Choroid plexus epithelial cell (primary cell): Measurements from ENCODE around the gene MYBBP1A.

ENCODE experiments used
- DNase-seq: peaks from one replicate; pipeline ENCODE4 v3.0.0-alpha.2; 2010; ENCODE audit warnings: low read depth
- H3K4me3 ChIP-seq: 2 replicates; pipeline ENCODE4 v1.5.1; 2011; ENCODE audit warnings: low read depth, mild to moderate bottlenecking, control low read depth, low read length, moderate library complexity
- TF ChIP-seq, protein P1 (sequence below): conservative IDR thresholded peaks from 2 replicates; pipeline ENCODE4 v1.5.1; 2011; ENCODE audit warnings: low read depth, mild to moderate bottlenecking, control low read depth, inconsistent platforms, low read length, moderate library complexity

The MYBBP1A gene

DNA sequence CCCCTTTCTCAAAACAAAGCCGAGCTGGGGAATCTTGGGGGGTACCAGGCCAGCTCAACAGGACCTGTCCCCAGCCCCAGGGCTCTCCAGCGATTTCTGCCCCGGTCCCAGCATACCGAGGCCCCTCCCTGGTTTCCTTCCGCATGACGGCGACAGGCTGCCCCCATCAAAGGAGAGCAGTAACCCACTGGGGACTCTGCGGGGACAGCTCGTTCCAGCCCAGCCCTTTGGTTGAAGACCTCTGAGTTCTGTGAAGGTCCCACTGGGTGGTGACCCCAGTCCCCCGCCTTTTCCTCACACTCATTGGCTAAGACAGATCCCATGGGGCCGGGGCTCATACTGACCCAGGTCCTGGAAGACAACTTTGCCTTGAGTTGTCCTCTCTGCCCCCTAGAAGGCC lies 33.2 kb upstream of the MYBBP1A start:
- DNase-seq, result no peak
- H3K4me3 ChIP-seq, result no peak overlapping the region
- TF ChIP-seq, protein P1, sequence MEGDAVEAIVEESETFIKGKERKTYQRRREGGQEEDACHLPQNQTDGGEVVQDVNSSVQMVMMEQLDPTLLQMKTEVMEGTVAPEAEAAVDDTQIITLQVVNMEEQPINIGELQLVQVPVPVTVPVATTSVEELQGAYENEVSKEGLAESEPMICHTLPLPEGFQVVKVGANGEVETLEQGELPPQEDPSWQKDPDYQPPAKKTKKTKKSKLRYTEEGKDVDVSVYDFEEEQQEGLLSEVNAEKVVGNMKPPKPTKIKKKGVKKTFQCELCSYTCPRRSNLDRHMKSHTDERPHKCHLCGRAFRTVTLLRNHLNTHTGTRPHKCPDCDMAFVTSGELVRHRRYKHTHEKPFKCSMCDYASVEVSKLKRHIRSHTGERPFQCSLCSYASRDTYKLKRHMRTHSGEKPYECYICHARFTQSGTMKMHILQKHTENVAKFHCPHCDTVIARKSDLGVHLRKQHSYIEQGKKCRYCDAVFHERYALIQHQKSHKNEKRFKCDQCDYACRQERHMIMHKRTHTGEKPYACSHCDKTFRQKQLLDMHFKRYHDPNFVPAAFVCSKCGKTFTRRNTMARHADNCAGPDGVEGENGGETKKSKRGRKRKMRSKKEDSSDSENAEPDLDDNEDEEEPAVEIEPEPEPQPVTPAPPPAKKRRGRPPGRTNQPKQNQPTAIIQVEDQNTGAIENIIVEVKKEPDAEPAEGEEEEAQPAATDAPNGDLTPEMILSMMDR, result no peak

DNA sequence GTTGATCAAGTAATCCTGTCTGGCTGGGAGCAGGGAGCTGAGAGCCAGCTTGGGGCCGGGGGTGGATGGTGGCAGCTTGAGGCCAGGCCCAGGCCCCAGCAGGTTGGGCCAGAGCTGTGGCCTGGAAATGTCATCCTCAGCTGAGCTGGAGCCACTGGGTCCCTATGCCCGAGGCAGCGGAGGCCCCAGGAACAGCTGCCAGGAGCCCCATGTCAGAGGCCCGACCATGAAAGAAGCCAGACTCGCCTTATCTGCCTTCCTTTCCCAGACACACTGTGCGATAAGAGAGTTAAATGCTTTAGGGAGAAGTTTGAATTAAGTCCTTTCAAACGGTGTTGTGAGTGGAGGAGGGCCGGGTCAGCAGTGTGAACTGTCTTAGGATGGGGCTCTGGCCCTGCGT lies 32.6 kb upstream of the MYBBP1A start:
- H3K4me3 ChIP-seq, result no peak overlapping the region
- no peak for DNase-seq

DNA sequence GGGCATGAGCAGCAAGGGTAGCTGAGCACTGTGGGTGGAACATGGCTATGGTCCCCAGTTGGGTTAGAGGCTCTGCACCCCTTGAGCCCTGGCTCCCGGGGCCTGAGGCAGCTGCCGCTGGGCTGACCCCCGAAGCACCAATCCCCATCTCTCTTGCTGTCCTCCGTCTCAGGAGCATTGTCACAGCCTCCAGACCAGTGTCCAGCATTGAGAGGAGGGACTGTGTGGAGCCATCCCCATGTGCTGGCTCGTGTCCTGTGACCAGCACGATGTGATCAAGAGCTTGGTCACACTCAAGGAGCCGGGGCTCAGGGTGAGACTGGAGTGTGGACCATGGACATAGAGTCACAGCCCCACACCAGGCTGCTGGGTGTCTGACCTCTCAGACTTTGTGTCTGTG lies 32.0 kb upstream of the MYBBP1A start:
- TF ChIP-seq, protein P1, result no peak
- no peak for DNase-seq
- no peak overlapping the region for H3K4me3 ChIP-seq

More for the DNA sequence above, 32.6 kb upstream of the MYBBP1A start:
- TF ChIP-seq, protein P1, result no peak

DNA sequence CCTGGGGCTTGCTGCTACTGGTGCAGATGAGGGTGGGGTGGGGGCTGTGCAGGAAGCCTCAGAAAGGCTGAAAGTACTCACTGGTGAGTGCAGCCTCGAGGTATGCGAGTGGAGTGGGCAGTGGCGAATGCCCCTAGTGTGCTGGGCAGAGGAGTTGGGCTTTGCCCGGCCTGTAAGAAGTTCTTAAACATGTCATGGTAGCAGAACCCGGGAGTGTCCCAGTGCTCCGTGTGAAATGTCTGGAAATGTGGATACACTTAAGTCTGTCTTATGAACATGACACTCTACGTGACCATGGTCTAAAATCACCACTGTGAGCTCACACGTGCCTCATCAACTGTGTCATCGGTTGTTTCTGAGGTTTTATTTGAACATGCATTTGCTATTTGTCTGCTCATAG lies 30.9 kb upstream of the MYBBP1A start:
- TF ChIP-seq, protein P1, result no peak
- H3K4me3 ChIP-seq, result no peak overlapping the region
- DNase-seq, result no peak

DNA sequence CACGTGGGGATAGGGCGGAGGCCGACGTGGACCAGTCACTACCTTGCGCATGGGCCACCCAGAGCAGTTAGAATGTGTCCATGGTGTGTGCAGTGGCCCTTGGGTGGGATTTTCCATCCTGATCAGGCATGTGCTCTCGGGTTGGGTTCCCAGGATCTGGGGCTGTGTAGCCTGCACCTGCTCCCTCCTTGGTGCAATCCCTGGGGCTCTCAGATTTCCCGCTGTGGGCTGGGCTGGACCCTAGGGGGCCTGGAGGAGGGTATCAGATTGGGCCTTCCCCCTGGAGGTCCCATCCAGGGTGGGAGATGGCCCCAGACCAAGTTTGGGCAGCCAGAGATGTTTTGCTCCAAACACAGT lies 30.4 kb upstream of the MYBBP1A start:
- DNase-seq, result no peak
- TF ChIP-seq, protein P1, result no peak
- no peak overlapping the region for H3K4me3 ChIP-seq

DNA sequence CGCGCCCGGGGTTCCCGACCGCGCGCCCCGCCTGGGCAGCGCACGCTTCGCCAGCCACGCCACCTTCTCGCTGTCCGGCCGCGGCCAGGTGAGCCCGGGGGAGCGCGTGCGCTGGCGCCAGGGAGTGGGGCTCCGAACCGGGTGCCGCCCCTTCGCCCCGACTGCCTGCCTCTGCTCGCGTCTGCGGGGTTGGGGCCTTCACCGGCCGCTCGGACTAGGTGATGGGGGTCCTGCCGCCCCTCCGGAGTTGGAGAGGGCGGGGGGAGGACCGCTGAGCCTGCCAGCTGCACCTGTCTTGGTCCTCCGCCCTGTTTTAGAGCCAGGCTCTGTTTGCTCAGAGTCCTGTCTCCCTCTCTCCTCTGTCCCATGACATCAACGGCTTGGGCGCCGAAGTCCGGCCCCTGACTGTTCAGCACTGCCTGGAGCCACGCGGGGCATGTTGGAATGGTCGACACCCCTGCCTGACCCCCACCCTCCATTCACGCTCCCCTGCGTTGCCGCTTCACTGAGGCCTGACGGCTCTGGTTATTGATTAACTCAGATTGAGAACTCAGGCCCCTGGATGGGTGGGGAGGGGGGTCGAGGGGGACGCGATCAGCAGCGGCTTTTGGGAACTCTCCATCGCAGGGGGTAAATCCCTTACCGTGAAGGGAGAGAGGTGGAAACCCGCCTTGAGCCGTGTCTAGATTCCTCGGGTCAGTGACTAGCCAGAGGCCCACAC lies 29.9 kb upstream of the MYBBP1A start:
- TF ChIP-seq, protein P1, result no peak
- no peak for DNase-seq
- no peak overlapping the region for H3K4me3 ChIP-seq

DNA sequence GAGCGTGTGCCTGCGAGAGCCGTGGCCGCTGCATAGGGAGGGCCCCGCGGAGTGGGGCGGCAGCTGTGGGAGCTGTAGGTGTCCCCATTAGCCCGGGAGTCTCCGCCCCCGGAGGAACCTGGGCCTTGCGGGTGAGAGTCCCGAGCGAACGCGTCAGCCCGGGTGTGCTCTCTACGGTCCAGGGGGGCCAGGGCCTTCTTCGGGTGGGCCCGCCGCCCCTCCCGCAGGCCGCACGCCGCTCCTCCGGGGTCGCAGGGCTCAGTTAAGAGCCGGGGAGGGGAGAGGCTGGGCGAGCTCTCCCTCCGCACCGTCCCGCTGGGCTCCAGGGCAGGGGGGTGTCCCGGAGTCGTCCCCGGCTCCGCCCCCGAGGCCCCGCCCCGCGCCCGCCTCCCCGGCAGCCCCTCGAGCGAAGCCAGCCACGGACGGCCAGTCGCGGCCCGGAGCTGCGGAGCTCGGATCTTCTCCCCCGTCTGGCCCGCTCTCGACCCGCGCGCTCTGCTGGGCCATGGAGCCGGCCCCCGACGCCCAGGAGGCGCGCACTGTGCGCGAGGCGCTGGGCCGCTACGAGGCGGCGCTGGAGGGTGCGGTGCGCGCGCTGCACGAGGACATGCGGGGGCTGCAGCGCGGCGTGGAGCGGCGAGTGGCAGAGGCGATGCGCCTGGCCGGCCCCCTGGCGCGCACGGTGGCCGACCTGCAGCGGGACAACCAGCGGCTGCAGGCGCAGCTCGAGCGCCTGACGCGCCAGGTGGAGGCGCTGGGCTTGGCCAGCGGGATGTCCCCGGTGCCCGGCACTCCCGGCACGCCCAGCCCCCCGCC lies 29.1 kb upstream of the MYBBP1A start, which contains the start of gene SMTNL2:
TSS of gene SMTNL2 (plus strand) at position 429 of the 816 bp plus-strand sequence. CDS start at position 506, 77 bp downstream.
- TF ChIP-seq, protein P1, result no peak
- H3K4me3 ChIP-seq, result no peak within 1 kb of the TSS
- DNase-seq, result no peak
